ENCODE measurements around the gene RAD52.

The RAD52 gene

GRCh38 chr12:865614-866013, 83.9 kb downstream of the RAD52 start:
- DNase-seq: no peak

GRCh38 chr12:863285-863684, 86.2 kb downstream of the RAD52 start:
- no peak for DNase-seq

- no peak for DNase-seq
Measured at GRCh38 chr12:862303-862911, 87.1 kb downstream of the RAD52 start.
